ENCODE measurements around the gene CUL3.

- TF ChIP-seq TAF1 (IDR thresholded peaks at IDR 0.05; ENCODE audit: borderline replicate concordance, insufficient read depth, low read length): no peak
- TF ChIP-seq FOXP2 (optimal IDR thresholded peaks at IDR 0.05; ENCODE audit: borderline replicate concordance, extremely low read depth, extremely low read length, insufficient read depth): no peak
- no peak for TF ChIP-seq POLR2AphosphoS5 (IDR thresholded peaks at IDR 0.05; ENCODE audit: low read depth, low read length)
Observed at GRCh38 chr2:224433442-224433841, 151.7 kb downstream of the CUL3 start.
